Transverse colon (tissue), 4 donors: ENCODE measurements around the gene RPL26.
"Not testable (repeated sequence)": the region's sequence is repeated elsewhere in the genome, so short reads cannot be mapped to it uniquely, and the experiment has no call there.

Source experiments
- CTCF ChIP-seq, 5 experiments: fragments of 200-600 bp in 3 of 5; fragments of 450-650 bp in 2 of 5; sonication (generic) in 3 of 5; IDR thresholded peaks; 1 replicate in 2 of 5; 2 replicates in 3 of 5; pipeline ENCODE4 v1.5.1; 2016 to 2017; ENCODE audit warnings: antibody characterized with exemption in 5 of 5, inconsistent platforms in 3 of 5, mild to moderate bottlenecking in 2 of 5, moderate library complexity in 1 of 5
- EP300 ChIP-seq: sonication (generic); formaldehyde crosslinking; IDR thresholded peaks from one replicate; pipeline ENCODE4 v1.6.1; 2017; ENCODE audit warnings: antibody characterized with exemption, low read depth
- POLR2A ChIP-seq: fragments of 450-650 bp; IDR thresholded peaks from one replicate; pipeline ENCODE4 v1.6.1; 2016; ENCODE audit warnings: antibody characterized with exemption, mild to moderate bottlenecking, moderate library complexity
- POLR2AphosphoS5 ChIP-seq, 3 donors: sonication (generic); formaldehyde crosslinking; IDR thresholded peaks; one replicate each; pipeline ENCODE4 v1.6.1; 2016; ENCODE audit warnings: antibody characterized with exemption in 3 of 3

GRCh38 chr17:8347001-8347400 is 36.0 kb downstream of the RPL26 start:
- not testable (repeated sequence) for TF ChIP-seq CTCF (IDR thresholded peaks at IDR 0.05); POLR2AphosphoS5 (IDR thresholded peaks at IDR 0.05); POLR2A; EP300
